SK-N-SH treated with all-trans-retinoic acid at 6 μM for 48 hours (cell line): ENCODE measurements around the gene FAM174C.

Experiments used
- ARNTL ChIP-seq: fragments of 450-650 bp; formaldehyde crosslinking; IDR thresholded peaks from 2 replicates; pipeline ENCODE4 v1.5.0; 2020; ENCODE audit warnings: low read depth, mild to moderate bottlenecking, moderate library complexity, borderline replicate concordance
- GLIS3 ChIP-seq: fragments of 250-450 bp; sonication (Bioruptor Pico); IDR thresholded peaks from 2 replicates; pipeline ENCODE4 v1.5.0; 2020; ENCODE audit warnings: mild to moderate bottlenecking, moderate library complexity
- RARB ChIP-seq: fragments of 250-450 bp; sonication (Bioruptor Pico); IDR thresholded peaks from 2 replicates; pipeline ENCODE4 v1.8.0; 2021; ENCODE audit warnings: mild to moderate bottlenecking, moderate library complexity
- TCF4 ChIP-seq: fragments of 250-450 bp; sonication (Bioruptor Pico); IDR thresholded peaks from 2 replicates; pipeline ENCODE4 v1.8.0; 2021; ENCODE audit warnings: mild to moderate bottlenecking, moderate library complexity, borderline replicate concordance
- ZC3H10 ChIP-seq: fragments of 250-450 bp; sonication (Bioruptor Pico); IDR thresholded peaks from 2 replicates; pipeline ENCODE4 v1.5.1; 2021; ENCODE audit warnings: mild to moderate bottlenecking, moderate library complexity
- TF ChIP-seq, protein P1 (sequence below): fragments of 250-450 bp; sonication (Bioruptor Pico); IDR thresholded peaks from 2 replicates; pipeline ENCODE4 v1.5.1; 2020; ENCODE audit warnings: low read depth, mild to moderate bottlenecking, moderate library complexity
- TF ChIP-seq, protein P2 (sequence below): fragments of 250-450 bp; sonication (Bioruptor Pico); IDR thresholded peaks from 2 replicates; pipeline ENCODE4 v1.8.0; 2020; ENCODE audit warnings: mild to moderate bottlenecking, moderate library complexity, borderline replicate concordance

DNA sequence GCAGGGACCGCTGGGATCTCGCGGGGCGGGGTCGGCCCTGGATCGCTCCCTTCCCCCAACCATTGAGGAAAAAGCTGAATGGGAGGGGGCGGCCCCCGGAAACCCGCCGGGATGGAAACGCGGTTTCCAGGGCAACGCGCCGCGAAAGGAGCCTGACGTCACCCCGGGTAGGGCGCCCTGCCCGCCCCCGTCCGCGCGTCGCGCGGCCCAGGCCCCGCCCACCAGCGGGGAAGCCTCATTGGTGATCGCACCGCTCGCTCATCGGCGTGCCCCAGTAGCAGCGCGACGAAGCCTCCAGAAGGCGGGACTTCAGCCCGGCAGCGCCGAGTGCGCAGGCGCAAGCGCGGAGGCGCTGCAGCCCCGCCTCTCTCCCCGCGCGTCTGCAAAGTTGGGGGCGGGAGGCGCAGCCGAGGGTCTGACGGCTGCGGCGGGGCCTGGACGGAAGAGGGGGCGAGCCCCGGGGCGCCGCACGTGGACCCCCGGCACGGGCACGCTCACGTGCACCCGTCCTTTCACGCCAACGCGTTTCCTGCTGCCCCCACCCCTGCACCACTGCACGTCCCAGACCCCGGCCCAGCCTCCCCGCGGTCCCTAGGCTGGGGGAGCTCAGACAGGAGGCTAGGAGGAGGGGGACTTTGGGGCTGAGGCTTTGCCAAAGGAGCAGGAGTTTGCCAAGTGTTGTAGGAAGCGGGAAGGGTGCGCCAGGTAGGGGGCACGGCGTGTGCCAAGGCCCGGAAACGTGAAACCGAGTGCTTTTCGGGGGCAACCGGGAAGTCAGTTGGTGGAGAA, 14.4 kb upstream of the FAM174C start:
- TF ChIP-seq TCF4 (CRISPR knock-in tag), result no peak
- TF ChIP-seq, protein P1, sequence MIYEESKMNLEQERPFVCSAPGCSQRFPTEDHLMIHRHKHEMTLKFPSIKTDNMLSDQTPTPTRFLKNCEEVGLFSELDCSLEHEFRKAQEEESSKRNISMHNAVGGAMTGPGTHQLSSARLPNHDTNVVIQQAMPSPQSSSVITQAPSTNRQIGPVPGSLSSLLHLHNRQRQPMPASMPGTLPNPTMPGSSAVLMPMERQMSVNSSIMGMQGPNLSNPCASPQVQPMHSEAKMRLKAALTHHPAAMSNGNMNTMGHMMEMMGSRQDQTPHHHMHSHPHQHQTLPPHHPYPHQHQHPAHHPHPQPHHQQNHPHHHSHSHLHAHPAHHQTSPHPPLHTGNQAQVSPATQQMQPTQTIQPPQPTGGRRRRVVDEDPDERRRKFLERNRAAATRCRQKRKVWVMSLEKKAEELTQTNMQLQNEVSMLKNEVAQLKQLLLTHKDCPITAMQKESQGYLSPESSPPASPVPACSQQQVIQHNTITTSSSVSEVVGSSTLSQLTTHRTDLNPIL, result no peak
- no peak for TF ChIP-seq ARNTL
- no peak for TF ChIP-seq GLIS3 (CRISPR knock-in tag)
- TF ChIP-seq RARB (CRISPR knock-in tag), result no peak
- TF ChIP-seq, protein P2, sequence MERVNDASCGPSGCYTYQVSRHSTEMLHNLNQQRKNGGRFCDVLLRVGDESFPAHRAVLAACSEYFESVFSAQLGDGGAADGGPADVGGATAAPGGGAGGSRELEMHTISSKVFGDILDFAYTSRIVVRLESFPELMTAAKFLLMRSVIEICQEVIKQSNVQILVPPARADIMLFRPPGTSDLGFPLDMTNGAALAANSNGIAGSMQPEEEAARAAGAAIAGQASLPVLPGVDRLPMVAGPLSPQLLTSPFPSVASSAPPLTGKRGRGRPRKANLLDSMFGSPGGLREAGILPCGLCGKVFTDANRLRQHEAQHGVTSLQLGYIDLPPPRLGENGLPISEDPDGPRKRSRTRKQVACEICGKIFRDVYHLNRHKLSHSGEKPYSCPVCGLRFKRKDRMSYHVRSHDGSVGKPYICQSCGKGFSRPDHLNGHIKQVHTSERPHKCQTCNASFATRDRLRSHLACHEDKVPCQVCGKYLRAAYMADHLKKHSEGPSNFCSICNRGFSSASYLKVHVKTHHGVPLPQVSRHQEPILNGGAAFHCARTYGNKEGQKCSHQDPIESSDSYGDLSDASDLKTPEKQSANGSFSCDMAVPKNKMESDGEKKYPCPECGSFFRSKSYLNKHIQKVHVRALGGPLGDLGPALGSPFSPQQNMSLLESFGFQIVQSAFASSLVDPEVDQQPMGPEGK (CRISPR knock-in tag), result peak; percentile 91; the same call in 1 of the 2 replicates
- TF ChIP-seq ZC3H10 (CRISPR knock-in tag), result no peak
